LNCAP (cell line): ENCODE results near the gene PTPN2.

ENCODE experiments used
- CTCF ChIP-seq: fragments of 450-650 bp; IDR thresholded peaks from 2 replicates; pipeline ENCODE4 v1.5.1; 2017; ENCODE audit warnings: mild to moderate bottlenecking

PTPN2 gene

DNA sequence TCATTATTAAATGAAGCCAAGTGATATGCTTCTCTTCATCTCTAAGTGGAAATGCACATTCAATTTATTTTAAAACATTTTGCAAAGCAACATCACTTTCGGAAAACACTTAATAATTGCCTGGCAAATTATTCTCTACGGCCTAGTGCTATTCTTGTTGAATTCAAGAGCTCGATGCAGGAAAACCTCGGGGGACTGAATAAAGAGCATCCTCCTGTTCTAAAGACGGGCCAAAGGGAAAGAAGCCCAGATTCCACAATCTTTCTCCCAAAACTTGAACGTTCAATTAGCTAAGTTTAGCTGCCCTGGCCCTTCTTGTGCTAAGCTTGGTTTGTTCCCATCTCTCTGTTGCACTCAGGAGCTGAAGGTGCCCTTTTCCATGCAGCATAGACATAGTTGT is 40.6 kb upstream of the PTPN2 start:
- no peak for TF ChIP-seq CTCF

DNA sequence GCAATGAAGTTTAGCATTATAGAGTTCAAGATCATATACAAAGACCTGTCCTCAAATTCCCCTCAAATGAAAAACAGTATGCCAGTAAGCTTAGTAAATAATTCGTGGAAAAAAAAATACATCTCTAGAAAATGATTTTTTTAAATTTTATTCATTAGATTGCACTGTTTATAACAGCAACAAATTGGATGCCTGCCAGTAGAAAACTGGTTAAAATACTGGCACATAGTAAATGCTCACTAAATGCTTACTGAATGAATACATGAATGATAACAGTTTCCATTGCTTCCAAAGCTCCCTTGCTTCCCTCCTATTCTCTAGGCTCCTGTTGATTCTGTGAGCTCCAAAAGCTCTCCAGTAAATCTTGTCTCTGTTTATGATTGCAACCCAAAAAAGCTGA is 38.2 kb upstream of the PTPN2 start:
- TF ChIP-seq CTCF, result no peak

- no peak for TF ChIP-seq CTCF
Measured at GRCh38 chr18:12921178-12921577, 37.1 kb upstream of the PTPN2 start.

DNA sequence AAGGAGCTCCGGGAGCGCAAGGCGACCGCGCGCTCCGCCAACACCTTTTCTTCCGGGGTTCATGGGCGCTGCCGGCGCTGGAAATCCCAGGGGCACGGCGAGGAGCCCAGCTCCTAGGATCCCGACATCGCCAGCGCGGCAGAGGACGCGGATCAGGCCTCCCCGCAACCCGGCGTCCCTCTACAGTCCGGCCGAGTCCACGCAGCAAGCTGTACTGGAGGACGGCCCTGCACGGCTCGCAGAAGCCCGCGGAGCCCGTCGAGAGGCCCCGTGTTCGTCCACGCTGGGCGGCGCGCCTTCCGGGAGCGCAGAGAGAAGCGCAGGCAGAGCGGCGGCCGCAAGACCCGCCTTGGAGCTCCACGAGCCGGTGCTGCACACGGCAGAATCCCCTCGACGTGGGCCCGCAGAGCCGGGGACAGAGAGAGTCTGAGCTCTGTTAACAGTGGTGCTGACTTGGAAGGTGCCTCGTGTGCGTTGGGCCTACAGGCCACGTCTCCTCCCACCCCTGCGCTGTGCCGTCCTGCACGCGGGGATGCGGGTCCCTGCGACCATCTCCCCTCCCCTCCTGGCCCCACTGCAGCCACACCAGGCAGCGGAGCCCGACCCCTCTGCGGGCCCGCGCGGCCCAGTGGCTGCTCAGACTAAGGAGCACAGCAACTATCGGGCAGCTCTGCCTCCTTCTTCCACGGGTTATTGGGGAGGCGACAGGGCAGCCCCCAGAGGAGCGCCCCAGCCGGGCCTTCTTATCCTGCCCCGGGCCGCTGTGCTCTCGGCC is 28.1 kb upstream of the PTPN2 start:
- TF ChIP-seq CTCF, result no peak

DNA sequence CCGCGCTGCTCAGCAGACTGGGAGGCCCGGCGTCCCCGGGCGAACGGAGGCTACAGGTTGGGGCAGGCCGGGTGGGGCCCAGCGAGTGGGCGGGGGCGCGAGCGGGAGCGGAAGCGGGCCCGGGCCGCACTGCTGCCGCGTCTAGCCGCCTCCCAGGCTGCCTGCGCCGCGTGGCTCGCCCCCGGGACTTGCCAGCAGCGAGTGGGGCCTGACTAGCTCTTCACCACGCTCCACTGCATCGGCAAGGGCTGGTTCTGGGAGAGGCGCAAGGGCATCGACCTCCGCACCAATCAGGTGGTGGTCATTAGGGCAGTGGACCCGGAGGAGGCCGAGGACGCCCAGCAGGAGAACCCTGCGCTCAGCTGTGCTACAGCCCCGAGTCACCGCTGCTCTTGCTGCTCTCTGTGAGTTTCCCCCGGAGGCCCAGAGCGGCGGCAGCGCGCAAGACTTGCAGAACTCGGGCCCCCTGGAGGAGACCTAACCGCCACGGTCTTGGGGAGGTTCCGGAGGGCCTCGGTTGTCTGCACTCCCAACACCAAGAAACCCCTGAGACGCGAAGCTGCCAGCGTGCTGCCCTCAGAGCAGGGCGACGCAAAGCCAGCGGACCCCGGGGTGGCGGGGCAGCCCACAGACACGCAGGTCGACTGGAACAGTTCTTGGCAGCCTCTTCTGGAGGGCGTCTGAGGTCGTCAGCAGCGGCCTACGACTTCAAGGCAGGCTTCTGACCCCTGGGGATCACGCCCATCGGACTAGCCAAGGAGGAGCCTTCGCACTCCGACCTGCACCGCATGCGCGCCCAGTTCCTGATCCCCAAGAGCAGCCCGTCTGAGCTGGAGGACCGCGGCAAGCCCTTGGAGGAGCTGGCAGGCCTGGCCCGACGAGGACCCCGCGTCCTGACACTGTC is 27.2 kb upstream of the PTPN2 start:
- TF ChIP-seq CTCF, result no peak

DNA sequence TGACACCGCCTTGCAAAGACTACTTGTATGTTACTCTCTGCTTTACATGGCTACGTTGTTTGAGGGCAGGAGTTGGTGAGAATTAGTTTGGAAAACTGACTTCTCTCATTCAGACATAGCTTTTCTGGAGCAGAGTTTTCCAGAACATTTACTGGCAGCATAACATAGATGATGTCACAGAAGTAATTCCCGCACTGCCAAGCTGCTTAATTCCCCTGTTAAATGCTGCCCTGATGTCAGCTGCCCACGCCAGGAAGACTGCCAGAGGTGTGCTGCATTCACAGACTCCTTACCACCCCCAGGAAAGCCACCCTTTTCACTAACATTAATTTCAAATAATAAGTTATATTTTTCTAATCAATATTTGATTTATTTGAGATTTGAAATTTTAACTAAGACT is 24.7 kb upstream of the PTPN2 start:
- no peak for TF ChIP-seq CTCF

GRCh38 chr18:12907258-12907925 is 23.4 kb upstream of the PTPN2 start:
- TF ChIP-seq CTCF, result no peak
